Osteoblast (primary cell): Measurements from ENCODE around the gene OR2V2. TPM values are rescaled to one million over a fixed set of nuclear protein-coding genes. Genes with fewer than 3 reads are reported as not detected.

Experiments
- DNase-seq: peaks from one replicate; pipeline ENCODE4 v3.0.0; 2011; ENCODE audit warnings: low spot score, mixed read lengths; ENCODE audit not compliant: insufficient read length; ENCODE audit errors: missing footprints
- H2AFZ ChIP-seq: 2 replicates; pipeline ENCODE4 v1.6.0; 2011; ENCODE audit warnings: mild to moderate bottlenecking, low read length
- H3K27ac ChIP-seq: 2 replicates; pipeline ENCODE4 v1.5.1; 2011; ENCODE audit warnings: mild to moderate bottlenecking, low read depth, low read length, moderate library complexity
- H3K27me3 ChIP-seq: 2 replicates; pipeline ENCODE4 v1.6.0; 2012; ENCODE audit warnings: mild to moderate bottlenecking, control low read depth, inconsistent platforms, low read length, moderate library complexity; ENCODE audit not compliant: insufficient read depth
- H3K36me3 ChIP-seq: 2 replicates; pipeline ENCODE4 v1.5.1; 2011; ENCODE audit warnings: mild to moderate bottlenecking, low read length, control low read depth, moderate library complexity; ENCODE audit not compliant: insufficient read depth
- H3K4me1 ChIP-seq: 2 replicates; pipeline ENCODE4 v1.5.1; 2011; ENCODE audit warnings: mild to moderate bottlenecking, low read length, control low read depth, moderate library complexity; ENCODE audit not compliant: insufficient read depth
- H3K4me2 ChIP-seq: 2 replicates; pipeline ENCODE4 v1.6.0; 2011; ENCODE audit warnings: mild to moderate bottlenecking, low read length; ENCODE audit not compliant: insufficient read depth
- H3K4me3 ChIP-seq: fragments of 200-600 bp; sonication (generic); 3 replicates; pipeline ENCODE4 v1.5.1; 2012; ENCODE audit warnings: mild to moderate bottlenecking, low read length, inconsistent platforms; ENCODE audit not compliant: insufficient read depth
- H3K79me2 ChIP-seq: 2 replicates; pipeline ENCODE4 v1.6.0; 2012; ENCODE audit warnings: mild to moderate bottlenecking, low read length, control low read depth, inconsistent platforms; ENCODE audit not compliant: insufficient read depth
- H3K9me3 ChIP-seq: 2 replicates; pipeline ENCODE4 v1.5.1; 2011; ENCODE audit warnings: low read depth, low read length, control low read depth
- H4K20me1 ChIP-seq: 2 replicates; pipeline ENCODE4 v1.6.0; 2012; ENCODE audit warnings: mild to moderate bottlenecking, low read length, control low read depth; ENCODE audit not compliant: insufficient read depth
- CTCF ChIP-seq: IDR thresholded peaks from 2 replicates; pipeline ENCODE4 v1.5.1; 2011; ENCODE audit warnings: mild to moderate bottlenecking, low read depth, low read length, moderate library complexity; ENCODE audit errors: extremely low read depth
- total RNA-seq: library from RNA; depleted of rRNA; stranded (reverse); fragments of >200 nt; gene quantifications from 2 replicates; pipeline ENCODE4 v1.2.3, GENCODE V29; 2012

Gene OR2V2
- total RNA-seq, 1 donor, result not detected

DNA sequence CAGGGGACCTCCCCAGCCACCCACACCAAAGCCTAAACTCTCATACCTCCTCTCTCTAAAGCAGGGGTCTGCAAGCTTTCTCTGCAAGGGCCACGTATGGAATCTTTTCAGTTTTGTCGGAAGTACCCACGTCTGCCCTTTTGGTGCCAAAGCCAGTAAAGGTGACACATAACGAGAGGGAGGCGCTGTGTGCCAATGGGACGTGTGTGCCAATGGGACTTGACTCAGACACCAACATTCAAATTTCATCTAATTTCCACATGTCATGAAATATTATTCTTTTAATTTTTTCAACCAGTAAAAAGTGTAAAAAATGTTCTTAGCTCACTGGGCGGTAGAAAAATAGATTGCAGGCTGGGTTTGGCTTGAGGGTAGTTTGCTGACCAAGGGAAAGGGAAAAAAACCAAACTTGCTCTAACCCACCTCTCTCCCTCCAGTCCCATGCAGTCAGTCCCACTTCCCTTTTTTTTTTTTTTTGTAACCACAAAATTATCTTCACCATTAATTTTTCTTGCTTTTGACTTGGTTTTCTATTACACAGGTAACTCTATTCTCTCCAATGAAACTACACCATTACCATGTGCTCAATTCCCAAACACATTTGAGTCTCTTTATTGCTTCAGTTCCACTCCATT is 41.9 kb upstream of the OR2V2 start:
- H3K9me3 ChIP-seq, result no peaks in the 10 kb centered on the region
- no peaks in the 10 kb centered on the region for H3K79me2 ChIP-seq
- no peak overlapping the region for H3K4me3 ChIP-seq
- H3K27ac ChIP-seq, result no peak overlapping the region
- H3K4me1 ChIP-seq, result no peaks in the 10 kb centered on the region
- no peak overlapping the region for H2AFZ ChIP-seq
- H3K4me2 ChIP-seq, result no peak overlapping the region
- no peaks in the 10 kb centered on the region for H4K20me1 ChIP-seq
- peaks cover 8% of the 10 kb centered on the region for H3K27me3 ChIP-seq
- H3K36me3 ChIP-seq, result no peaks in the 10 kb centered on the region
- TF ChIP-seq CTCF, result no peak
- DNase-seq, result no peak

DNA sequence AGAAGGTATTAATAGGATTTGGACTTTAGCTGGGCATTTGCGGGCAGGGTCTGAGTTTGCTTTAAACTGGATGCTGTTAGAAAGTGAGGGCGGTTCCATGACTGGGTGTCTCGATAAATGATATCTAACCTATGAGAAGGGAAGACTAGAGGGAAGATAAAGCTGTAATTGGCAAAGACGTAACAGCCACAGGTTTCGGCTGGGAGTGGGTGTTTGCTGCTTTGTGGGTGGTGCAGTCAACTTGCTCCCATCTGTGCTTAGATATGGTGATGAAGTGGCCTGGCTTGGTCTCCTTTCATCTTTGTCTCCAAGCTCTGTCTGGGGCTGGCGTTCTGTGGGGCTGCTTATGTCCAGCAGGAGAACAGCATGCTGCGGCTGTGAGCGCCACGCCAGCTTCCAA is 39.7 kb upstream of the OR2V2 start:
- H3K27ac ChIP-seq, result no peak overlapping the region
- no peaks in the 10 kb centered on the region for H3K79me2 ChIP-seq
- no peak overlapping the region for H3K4me2 ChIP-seq
- peaks cover 8% of the 10 kb centered on the region for H3K27me3 ChIP-seq
- no peaks in the 10 kb centered on the region for H3K4me1 ChIP-seq
- no peaks in the 10 kb centered on the region for H3K9me3 ChIP-seq
- H2AFZ ChIP-seq, result no peak overlapping the region
- no peaks in the 10 kb centered on the region for H4K20me1 ChIP-seq
- H3K4me3 ChIP-seq, result no peak overlapping the region
- TF ChIP-seq CTCF, result no peak
- H3K36me3 ChIP-seq, result no peaks in the 10 kb centered on the region
- DNase-seq, result no peak

GRCh38 chr5:181108578-181109165 is 38.7 kb upstream of the OR2V2 start:
- TF ChIP-seq CTCF, result no peak
- Histone ChIP-seq H3K79me2 (no peaks in the 10 kb centered on the region), H3K4me1 (no peaks in the 10 kb centered on the region), H3K4me2 (no peak overlapping the region), H4K20me1 (no peaks in the 10 kb centered on the region), H3K27me3 (peaks cover 8% of the 10 kb centered on the region), H3K27ac (no peak overlapping the region), H3K9me3 (no peaks in the 10 kb centered on the region), H3K4me3 (no peak overlapping the region), H2AFZ (no peak overlapping the region), H3K36me3 (no peaks in the 10 kb centered on the region)
- DNase-seq, result no peak

GRCh38 chr5:181109489-181110013 is 37.8 kb upstream of the OR2V2 start:
- Histone ChIP-seq H3K27ac (no peak overlapping the region), H4K20me1 (no peaks in the 10 kb centered on the region), H3K4me2 (no peak overlapping the region), H3K4me1 (no peaks in the 10 kb centered on the region), H3K9me3 (no peaks in the 10 kb centered on the region), H3K36me3 (no peaks in the 10 kb centered on the region), H3K79me2 (no peaks in the 10 kb centered on the region), H2AFZ (no peak overlapping the region), H3K27me3 (peaks cover 15% of the 10 kb centered on the region), H3K4me3 (no peak overlapping the region)
- no peak for TF ChIP-seq CTCF
- DNase-seq, result no peak
